Astrocyte of the cerebellum (primary cell): ENCODE data around the gene KCTD20.

Experiments used
- DNase-seq: peaks from one replicate; pipeline ENCODE4 v3.0.0-alpha.2; 2011; ENCODE audit warnings: low read depth
- H3K4me3 ChIP-seq: 2 replicates; pipeline ENCODE4 v1.5.1; 2011; ENCODE audit warnings: mild to moderate bottlenecking, low read depth, low read length, moderate library complexity
- CTCF ChIP-seq: IDR thresholded peaks from 2 replicates; pipeline ENCODE4 v1.5.1; 2012; ENCODE audit warnings: low read length, low read depth, moderate library complexity, mild to moderate bottlenecking; ENCODE audit errors: missing control alignments
- in situ Hi-C: cut with HindIII; loops from 2 replicates; pipeline ENCODE4 v1.10.0; 2017; ENCODE audit warnings: low sequenced_read_pairs

The KCTD20 gene

GRCh38 chr6:36519352-36519751 is 76.6 kb downstream of the KCTD20 start:
- in situ Hi-C loops: no loop called here
- H3K4me3 ChIP-seq: no peak overlapping the region
- DNase-seq: no peak
- TF ChIP-seq CTCF: no peak

- in situ Hi-C loops: no loop called here
- no peak overlapping the region for H3K4me3 ChIP-seq
- no peak for TF ChIP-seq CTCF
- DNase-seq: no peak
Observed at GRCh38 chr6:36523451-36523850, 80.7 kb downstream of the KCTD20 start.

GRCh38 chr6:36523936-36524499 is 81.2 kb downstream of the KCTD20 start:
- no peak for DNase-seq
- H3K4me3 ChIP-seq: no peak overlapping the region
- in situ Hi-C loops: no loop called here
- TF ChIP-seq CTCF: no peak

- no peak for TF ChIP-seq CTCF
- in situ Hi-C loops: no loop called here
- no peak for DNase-seq
- H3K4me3 ChIP-seq: no peak overlapping the region
Observed at GRCh38 chr6:36524871-36525270, 82.1 kb downstream of the KCTD20 start.

- no peak for TF ChIP-seq CTCF
- no peak overlapping the region for H3K4me3 ChIP-seq
- no peak for DNase-seq
- in situ Hi-C loops: no loop called here
Observed at GRCh38 chr6:36525346-36525745, 82.5 kb downstream of the KCTD20 start.

GRCh38 chr6:36526066-36526465 is 83.3 kb downstream of the KCTD20 start:
- no peak overlapping the region for H3K4me3 ChIP-seq
- in situ Hi-C loops: no loop called here
- DNase-seq: no peak
- TF ChIP-seq CTCF: no peak

GRCh38 chr6:36533321-36533720 is 90.5 kb downstream of the KCTD20 start:
- no peak for TF ChIP-seq CTCF
- H3K4me3 ChIP-seq: no peak overlapping the region
- in situ Hi-C loops: no loop called here

More at GRCh38 chr6:36533321-36533720, 90.5 kb downstream of the KCTD20 start:
- DNase-seq: peak; percentile 3
